ENCODE measurements around the gene THADA.

DNA sequence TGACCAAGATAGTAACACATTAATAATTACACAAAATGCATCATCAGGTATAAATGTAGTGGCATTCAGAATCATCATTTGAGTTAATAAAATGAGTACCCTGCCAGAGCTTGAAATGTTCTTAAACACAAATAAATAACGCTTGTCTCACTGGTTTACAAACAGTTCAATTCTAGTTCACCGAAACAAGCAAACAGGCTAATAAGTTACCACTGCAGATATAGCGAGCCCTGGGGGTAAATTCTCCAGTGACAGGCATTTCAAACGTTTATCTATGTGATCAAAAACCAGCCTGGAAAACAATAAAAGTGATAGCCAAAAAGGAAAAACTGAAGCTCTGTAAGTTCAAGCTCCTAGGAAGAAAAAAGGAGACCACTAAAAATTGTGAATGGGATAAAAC, 152.6 kb downstream of the THADA start:
- no peak for TF ChIP-seq POLR2A (IDR thresholded peaks at IDR 0.05)
- TF ChIP-seq, protein P1, sequence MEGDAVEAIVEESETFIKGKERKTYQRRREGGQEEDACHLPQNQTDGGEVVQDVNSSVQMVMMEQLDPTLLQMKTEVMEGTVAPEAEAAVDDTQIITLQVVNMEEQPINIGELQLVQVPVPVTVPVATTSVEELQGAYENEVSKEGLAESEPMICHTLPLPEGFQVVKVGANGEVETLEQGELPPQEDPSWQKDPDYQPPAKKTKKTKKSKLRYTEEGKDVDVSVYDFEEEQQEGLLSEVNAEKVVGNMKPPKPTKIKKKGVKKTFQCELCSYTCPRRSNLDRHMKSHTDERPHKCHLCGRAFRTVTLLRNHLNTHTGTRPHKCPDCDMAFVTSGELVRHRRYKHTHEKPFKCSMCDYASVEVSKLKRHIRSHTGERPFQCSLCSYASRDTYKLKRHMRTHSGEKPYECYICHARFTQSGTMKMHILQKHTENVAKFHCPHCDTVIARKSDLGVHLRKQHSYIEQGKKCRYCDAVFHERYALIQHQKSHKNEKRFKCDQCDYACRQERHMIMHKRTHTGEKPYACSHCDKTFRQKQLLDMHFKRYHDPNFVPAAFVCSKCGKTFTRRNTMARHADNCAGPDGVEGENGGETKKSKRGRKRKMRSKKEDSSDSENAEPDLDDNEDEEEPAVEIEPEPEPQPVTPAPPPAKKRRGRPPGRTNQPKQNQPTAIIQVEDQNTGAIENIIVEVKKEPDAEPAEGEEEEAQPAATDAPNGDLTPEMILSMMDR (IDR thresholded peaks at IDR 0.05), result no peak
